Measurements from ENCODE around the gene DCAF15.

GRCh38 chr19:13961826-13962698 is 9.8 kb downstream of the DCAF15 start:
- TF ChIP-seq USF1 (IDR thresholded peaks at IDR 0.05) (no peak), REST (IDR thresholded peaks at IDR 0.05; ENCODE audit: low read depth) (no peak), CEBPB (IDR thresholded peaks at IDR 0.05) (no peak), EP300 (IDR thresholded peaks at IDR 0.05; ENCODE audit: borderline replicate concordance) (no peak), TAF1 (IDR thresholded peaks at IDR 0.05; ENCODE audit: low read depth) (no peak), ZBTB7A (IDR thresholded peaks at IDR 0.05; ENCODE audit: low read depth) (no peak; the same call in 1 of the 2 replicates)
